ENCODE data around the gene WBP1L. TPM values are rescaled to one million over a fixed set of nuclear protein-coding genes. Genes with fewer than 3 reads are reported as not detected.
A peak's percentile ranks its signal among the peaks of the same experiment; 100 is the strongest.
"Not testable (repeated sequence)": the region's sequence is repeated elsewhere in the genome, so short reads cannot be mapped to it uniquely, and the experiment has no call there.

WBP1L gene
- total and polyA plus RNA-seq, 4 donors, result 12.3 to 43.6 (median 27.6) TPM

GRCh38 chr10:102843139-102843538 lies 99.4 kb downstream of the WBP1L start:
- H3K9ac ChIP-seq (ENCODE audit: low read depth in 1 of 2, low read length in 2 of 2); H3K4me3 ChIP-seq (ENCODE audit: low read depth in 1 of 3, low read length in 3 of 3); H3K27me3 ChIP-seq (ENCODE audit: control insufficient read depth in 4 of 4, insufficient read depth in 4 of 4, low read length in 3 of 4); H3K36me3 ChIP-seq (ENCODE audit: control insufficient read depth in 4 of 4, insufficient read depth in 3 of 4, low read depth in 1 of 4, low read length in 3 of 4); H3K27ac ChIP-seq (ENCODE audit: low read depth in 1 of 2, low read length in 2 of 2); DNase-seq (ENCODE audit: low spot score): not testable (repeated sequence)
- TF ChIP-seq RAD21 (IDR thresholded peaks at IDR 0.05) (peak; percentile 51 to 64), CTCF (IDR thresholded peaks at IDR 0.05; ENCODE audit: low read depth, low read length, missing input control) (peak; percentile 3)
- H3K9me3 ChIP-seq (ENCODE audit: control insufficient read depth in 4 of 4, low read length in 3 of 4), result peaks cover 0 to 13% (median under 1%) of the 10 kb centered on the region in 4 donors
- peaks cover 1 to 22% (median 13%) of the 10 kb centered on the region in 4 donors for H3K4me1 ChIP-seq (ENCODE audit: control insufficient read depth in 4 of 4, insufficient read depth in 4 of 4, low read length in 3 of 4)
- 78% methylated on average over 8 of the region's 8 CpGs for WGBS

- not testable (repeated sequence) for H3K9ac ChIP-seq (ENCODE audit: low read depth in 1 of 2, low read length in 2 of 2); H3K4me3 ChIP-seq (ENCODE audit: low read depth in 1 of 3, low read length in 3 of 3); H3K27me3 ChIP-seq (ENCODE audit: control insufficient read depth in 4 of 4, insufficient read depth in 4 of 4, low read length in 3 of 4); DNase-seq (ENCODE audit: low spot score); H3K36me3 ChIP-seq (ENCODE audit: control insufficient read depth in 4 of 4, insufficient read depth in 3 of 4, low read depth in 1 of 4, low read length in 3 of 4); H3K9me3 ChIP-seq (ENCODE audit: control insufficient read depth in 4 of 4, low read length in 3 of 4); H3K27ac ChIP-seq (ENCODE audit: low read depth in 1 of 2, low read length in 2 of 2)
- TF ChIP-seq HNF4A (conservative IDR thresholded peaks at IDR 0.05), result peak; percentile 39 to 71
- TF ChIP-seq RXRA (IDR thresholded peaks at IDR 0.05), result peak in 1 of 2 donors; percentile 28
- peaks cover 1 to 22% (median 13%) of the 10 kb centered on the region in 4 donors for H3K4me1 ChIP-seq (ENCODE audit: control insufficient read depth in 4 of 4, insufficient read depth in 4 of 4, low read length in 3 of 4)
- WGBS, result 86% methylated on average over 6 of the region's 6 CpGs
These were observed 100.5 kb downstream of the WBP1L start for GRCh38 chr10:102844190-102844776.

DNA sequence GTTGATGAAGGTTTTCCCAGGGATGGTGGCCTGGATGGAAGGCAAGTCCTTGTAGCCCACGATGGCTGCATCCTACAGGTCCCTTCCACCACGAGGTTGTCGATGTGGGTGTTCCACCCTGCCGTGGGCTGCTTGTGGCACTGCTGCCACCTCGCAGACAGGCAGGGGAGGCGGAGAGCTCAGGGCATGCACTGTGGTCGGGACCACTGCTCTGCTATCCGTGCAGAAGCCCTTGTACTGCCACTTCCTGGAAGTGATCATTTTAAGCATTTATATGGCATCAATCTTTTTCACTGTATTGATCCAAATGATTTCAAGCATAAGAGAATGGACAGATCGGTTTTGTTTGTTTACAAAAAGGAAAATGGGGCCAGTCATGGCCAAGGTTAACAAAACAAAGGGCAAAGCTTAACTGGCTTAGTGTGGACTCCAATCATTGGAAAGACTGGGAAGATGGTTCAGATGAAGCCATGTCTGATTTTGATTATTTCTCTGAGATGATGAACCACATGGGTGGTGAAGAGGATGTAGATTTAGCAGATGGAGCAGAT lies 101.7 kb downstream of the WBP1L start:
- 71% methylated on average over 9 of the region's 9 CpGs for WGBS
- peaks cover 0 to 6% (median 0%) of the 10 kb centered on the region in 4 donors for H3K9me3 ChIP-seq (ENCODE audit: control insufficient read depth in 4 of 4, low read length in 3 of 4)
- peaks cover 1 to 26% (median 17%) of the 10 kb centered on the region in 4 donors for H3K4me1 ChIP-seq (ENCODE audit: control insufficient read depth in 4 of 4, insufficient read depth in 4 of 4, low read length in 3 of 4)
- no peak overlapping the region for H3K27ac ChIP-seq (ENCODE audit: low read depth in 1 of 2, low read length in 2 of 2)
- H3K4me3 ChIP-seq (ENCODE audit: low read depth in 1 of 3, low read length in 3 of 3), result peak overlapping the region in 1 of 3 donors; percentile 1
- no peak for DNase-seq (ENCODE audit: low spot score)
- no peaks in the 10 kb centered on the region for H3K36me3 ChIP-seq (ENCODE audit: control insufficient read depth in 4 of 4, insufficient read depth in 3 of 4, low read depth in 1 of 4, low read length in 3 of 4)
- TF ChIP-seq, protein P1, sequence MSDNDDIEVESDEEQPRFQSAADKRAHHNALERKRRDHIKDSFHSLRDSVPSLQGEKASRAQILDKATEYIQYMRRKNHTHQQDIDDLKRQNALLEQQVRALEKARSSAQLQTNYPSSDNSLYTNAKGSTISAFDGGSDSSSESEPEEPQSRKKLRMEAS (IDR thresholded peaks at IDR 0.05), result no peak
- TF ChIP-seq RAD21 (IDR thresholded peaks at IDR 0.05), result no peak
- TF ChIP-seq, protein P2, sequence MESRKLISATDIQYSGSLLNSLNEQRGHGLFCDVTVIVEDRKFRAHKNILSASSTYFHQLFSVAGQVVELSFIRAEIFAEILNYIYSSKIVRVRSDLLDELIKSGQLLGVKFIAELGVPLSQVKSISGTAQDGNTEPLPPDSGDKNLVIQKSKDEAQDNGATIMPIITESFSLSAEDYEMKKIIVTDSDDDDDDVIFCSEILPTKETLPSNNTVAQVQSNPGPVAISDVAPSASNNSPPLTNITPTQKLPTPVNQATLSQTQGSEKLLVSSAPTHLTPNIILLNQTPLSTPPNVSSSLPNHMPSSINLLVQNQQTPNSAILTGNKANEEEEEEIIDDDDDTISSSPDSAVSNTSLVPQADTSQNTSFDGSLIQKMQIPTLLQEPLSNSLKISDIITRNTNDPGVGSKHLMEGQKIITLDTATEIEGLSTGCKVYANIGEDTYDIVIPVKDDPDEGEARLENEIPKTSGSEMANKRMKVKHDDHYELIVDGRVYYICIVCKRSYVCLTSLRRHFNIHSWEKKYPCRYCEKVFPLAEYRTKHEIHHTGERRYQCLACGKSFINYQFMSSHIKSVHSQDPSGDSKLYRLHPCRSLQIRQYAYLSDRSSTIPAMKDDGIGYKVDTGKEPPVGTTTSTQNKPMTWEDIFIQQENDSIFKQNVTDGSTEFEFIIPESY (IDR thresholded peaks at IDR 0.05), result no peak
- TF ChIP-seq CTCF (IDR thresholded peaks at IDR 0.05; ENCODE audit: low read depth, low read length, missing input control), result no peak
- TF ChIP-seq HNF4A (conservative IDR thresholded peaks at IDR 0.05), result peak; percentile 53 to 66
- TF ChIP-seq YY1 (IDR thresholded peaks at IDR 0.05), result peak; percentile 28
- TF ChIP-seq RXRA (IDR thresholded peaks at IDR 0.05), result peak in 1 of 2 donors; percentile 33
- peak; percentile 27 for TF ChIP-seq SP1 (IDR thresholded peaks at IDR 0.05)
- no peak overlapping the region for H3K9ac ChIP-seq (ENCODE audit: low read depth in 1 of 2, low read length in 2 of 2)
- no peaks in the 10 kb centered on the region for H3K27me3 ChIP-seq (ENCODE audit: control insufficient read depth in 4 of 4, insufficient read depth in 4 of 4, low read length in 3 of 4)

Measured in liver (tissue), 9 donors.